ENCODE measurements around the gene ZCCHC24.
A peak's percentile ranks its signal among the peaks of the same experiment; 100 is the strongest.

Gene ZCCHC24

GRCh38 chr10:79409726-79410085 lies 35.7 kb downstream of the ZCCHC24 start:
- DNase-seq, result no peak

DNA sequence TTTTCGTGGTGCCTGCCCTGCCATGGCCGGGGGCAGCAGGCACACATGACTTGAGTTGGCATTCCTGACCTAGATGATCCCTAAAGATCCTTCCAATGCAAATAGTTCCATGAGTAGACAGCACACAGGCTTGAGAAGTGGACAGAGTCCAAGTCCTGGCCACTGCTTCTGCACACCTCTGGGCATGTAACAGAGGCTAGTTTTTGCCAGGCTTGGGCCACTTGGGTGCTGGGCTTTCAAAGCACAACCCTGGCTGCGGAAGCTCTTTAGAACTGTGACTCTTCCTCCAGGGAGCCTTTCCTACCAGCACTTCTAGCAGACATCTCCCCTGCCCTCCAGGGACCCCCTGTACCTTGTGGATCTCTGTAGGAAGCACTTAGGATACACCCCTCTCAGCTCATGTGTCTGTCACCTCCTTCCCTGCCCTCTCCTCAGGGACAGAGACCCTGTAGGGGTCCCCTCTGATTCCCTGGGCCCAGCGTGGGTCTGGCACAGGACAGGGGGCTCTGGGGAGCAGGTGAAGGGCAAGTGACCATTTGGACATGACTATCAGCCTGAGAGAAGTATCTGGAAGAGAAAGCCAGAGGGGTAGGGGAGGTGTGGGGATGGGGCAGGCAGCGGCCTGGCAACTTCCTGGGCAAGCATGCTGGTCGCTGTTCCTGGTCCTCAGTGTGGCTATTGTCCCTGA lies 36.2 kb downstream of the ZCCHC24 start:
- no peak for DNase-seq

- DNase-seq, result no peak
Measured at GRCh38 chr10:79407811-79408795, 37.3 kb downstream of the ZCCHC24 start.

DNA sequence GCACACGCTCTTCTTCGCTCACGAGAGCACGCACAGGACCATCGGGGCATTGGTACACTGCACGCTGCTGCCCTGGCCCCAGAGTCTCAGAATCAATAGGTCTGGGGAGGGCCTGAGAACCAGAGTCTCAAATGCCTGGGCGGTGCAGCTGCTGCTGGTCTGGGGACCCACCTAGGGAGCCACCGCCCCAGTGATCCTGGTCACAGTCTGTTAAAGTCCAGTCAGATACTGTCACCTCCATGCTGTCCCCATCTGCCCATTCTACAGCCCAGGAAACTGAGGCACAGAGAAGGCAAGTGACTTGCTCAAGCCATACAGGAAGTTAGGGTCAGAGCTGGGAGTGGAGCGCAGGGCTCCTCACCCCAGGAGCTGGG lies 38.0 kb downstream of the ZCCHC24 start:
- DNase-seq, result no peak

GRCh38 chr10:79406683-79407422 lies 38.6 kb downstream of the ZCCHC24 start:
- DNase-seq, result no peak

DNA sequence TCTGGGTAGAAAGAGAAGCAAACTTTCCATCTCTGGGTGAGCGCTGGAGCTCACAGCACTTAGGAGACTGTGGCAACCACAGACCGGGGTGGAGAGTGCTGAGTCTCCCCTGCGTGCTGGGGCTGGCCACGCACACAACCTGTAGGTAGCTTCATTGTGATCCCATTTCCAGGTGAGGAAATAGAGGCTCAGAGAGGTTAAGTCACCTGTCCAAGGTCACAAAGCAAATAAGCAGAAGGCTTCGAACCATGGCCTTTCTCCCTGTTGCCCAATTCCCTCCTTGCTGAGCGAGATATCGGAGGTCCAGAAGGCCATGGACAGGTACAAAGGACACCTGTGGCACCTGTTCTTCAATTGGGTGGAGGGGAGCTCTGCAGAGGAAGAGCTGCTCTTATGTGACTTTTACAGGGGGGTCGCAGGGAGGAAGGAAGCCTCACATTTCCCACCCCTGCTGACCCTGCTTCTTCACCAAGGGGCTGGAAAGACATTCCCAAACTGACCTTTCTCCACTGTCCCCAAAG lies 39.4 kb downstream of the ZCCHC24 start:
- DNase-seq, result no peak

DNA sequence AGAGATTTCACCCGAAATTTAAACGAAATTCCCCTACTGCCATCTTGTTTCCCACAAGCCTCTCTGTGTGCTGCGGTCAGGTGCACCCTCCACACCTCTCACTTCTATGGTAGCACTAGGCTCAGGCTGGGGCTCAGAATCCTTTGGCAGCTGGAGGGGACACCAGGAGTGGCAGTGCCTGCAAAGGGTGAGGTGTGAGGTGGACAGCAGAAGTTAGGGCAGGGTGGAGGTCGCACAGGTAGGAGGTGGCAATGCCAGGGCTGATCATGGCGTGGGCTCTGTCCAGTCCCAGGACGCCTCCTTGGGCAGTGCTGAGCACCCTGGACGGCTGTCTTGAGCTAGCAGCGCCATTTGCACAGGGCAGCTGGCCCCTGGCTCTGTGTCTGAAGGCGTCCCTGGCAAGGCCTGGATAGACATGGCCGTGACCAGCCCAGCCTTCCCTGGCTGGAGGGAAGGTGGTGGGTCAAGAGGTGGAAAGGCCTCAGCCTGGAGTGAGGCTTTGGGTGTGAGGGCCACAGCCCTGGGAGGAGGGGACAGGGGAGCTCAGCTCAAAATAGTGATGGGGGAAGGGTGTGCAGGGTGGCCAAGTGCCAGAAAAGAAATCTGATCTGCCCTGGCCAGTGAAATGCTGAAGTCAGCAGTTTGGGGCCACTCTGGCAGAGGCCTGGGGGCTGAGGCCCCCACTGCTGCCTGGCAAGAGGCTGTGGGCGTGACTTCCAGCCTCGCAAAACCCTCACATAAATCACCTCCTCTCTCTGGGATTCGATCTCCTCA lies 40.0 kb downstream of the ZCCHC24 start:
- DNase-seq, result no peak

- DNase-seq, result no peak
Measured at GRCh38 chr10:79404690-79405131, 40.7 kb downstream of the ZCCHC24 start.

GRCh38 chr10:79404231-79404609 lies 41.2 kb downstream of the ZCCHC24 start:
- DNase-seq, result peak; percentile 50

DNA sequence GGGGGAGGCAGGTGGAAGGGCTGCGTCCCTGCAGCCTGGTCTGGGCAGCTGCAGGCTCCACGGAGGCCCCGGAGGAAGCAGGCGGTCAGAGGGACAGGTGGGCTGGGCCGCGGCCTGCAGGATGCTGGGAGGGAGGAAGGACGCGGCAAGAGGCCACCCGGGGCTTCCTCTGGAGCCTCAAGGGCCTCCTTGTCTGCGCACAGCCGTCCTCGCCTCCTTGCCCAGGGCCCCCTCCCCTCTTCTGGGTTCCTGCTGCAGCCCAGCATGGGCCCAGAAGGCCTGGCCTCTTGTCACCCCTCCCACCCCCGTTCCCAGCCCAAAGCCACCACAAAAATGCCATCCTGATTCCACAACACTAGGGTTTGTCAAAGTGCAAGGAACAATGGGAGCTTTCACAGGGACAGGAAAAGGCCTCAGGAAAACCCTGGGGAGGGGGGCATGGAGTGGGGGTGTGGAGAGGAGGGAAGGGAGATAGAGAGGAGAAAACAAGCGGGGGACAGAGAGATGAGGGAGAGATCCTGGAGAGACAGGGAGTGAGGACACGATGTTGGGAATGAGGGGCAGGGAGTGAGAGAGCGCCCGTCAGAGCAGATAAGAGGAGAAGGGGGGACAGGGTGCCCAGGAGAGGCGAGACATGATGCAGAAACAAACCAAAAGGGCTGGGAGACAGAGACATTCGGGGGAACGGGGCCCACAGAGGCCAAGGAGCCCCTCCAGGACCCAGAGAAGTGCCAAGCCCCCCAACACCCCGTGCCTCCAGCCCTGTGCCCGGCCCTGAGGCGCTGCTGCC lies 41.8 kb downstream of the ZCCHC24 start:
- DNase-seq, result peak; percentile 18

DNA sequence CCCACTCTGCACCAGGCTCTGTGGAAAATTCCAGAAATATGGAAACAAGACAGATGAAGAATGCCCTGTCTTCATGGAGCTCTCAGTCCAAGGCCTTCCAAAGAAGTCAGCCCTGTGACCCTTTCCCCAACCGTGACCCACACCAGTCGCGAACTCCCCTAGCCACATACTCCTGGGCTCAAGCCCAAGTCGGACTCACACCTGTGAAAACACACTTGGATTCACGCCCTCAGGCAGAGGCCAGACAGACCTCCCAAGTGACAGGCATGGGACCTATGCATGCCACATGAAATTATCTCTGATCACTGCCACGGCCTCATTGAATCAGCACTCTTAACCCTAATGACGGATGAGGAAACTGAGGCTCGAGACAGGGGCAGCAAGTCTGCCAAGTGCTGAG lies 42.5 kb downstream of the ZCCHC24 start:
- no peak for DNase-seq

GRCh38 chr10:79402625-79402946 lies 42.8 kb downstream of the ZCCHC24 start:
- no peak for DNase-seq

DNA sequence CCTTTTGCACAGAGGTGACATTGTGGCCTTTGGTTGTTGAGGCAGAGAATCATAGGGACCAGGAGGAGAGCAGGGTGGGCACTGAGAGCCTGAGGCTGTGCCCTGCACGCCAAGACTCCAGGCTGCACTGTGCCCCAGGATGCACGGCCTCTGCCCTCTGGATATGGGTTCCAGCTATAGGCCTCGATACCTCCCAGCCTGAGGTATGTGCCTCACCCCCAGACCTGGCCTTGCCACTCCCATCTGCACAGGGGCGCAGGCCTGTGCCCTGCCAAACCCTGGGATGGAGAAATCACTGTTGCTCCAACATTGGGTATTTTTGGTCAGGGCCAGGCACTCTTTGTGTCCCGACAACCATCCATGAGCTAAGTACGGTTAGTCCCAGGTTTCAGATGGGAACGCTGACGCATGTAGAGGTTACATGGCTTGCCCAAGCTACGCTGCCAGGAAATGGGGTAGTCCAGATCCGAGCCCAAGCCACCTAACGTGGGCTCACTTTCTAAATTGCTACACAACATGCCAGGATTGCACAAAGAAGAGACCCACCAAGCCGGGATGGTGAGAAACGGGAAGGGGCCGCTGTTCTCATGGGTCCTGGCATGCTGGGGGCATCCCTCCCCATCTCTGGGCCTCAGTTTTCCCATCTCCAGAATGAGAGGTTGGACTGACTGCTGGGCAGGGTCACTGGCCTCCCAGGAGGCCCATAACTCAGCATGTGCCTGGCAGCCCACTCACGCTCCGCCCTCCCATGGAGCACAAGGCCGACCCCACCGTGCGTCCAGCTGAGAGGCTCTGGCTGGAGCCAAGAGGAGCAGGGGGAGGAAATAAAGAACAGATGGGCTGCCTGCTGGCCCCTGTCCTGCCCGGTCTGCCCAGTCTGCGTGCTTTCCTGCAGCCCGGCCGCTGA lies 44.2 kb downstream of the ZCCHC24 start:
- no peak for DNase-seq

DNA sequence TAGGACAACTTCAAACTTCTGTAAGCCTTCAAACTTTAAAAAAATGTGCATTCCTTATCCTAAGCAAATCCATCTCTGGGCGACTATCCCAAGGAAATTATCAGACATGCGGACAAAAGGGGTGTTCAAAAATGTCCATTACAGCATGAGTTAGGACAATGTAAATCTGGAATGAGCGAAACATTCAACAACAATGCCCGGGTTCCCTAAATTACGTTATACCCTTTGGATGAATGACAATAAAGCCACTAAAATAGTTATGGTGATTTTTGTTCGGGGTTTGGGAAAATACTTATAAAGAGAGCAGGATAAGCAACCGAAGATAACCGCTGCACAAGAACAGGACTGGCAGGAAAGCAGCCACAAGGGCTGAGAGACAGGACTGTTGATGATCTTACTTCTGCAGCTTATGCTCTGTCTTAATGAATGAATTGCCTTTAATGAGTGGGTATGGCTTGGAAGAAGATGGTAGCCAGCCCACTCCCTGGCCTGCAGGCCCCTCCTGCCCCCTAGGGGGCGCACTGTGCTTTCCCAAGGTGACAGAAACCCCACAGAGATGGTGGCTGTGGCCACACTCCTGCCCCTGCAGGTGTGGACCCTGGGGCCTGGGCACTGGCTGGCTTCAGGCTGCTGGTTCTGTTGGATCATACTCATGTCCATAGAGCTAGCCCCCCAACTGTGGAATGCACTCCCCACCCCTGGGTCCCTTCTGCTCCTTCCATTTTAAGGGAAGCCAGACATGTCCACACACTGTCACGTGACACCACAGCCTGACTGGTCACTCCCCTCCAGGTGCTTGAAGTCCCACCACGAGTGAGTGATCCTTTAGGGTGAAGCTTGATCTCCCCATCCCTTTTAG lies 45.0 kb downstream of the ZCCHC24 start:
- peak; percentile 70 for DNase-seq

GRCh38 chr10:79399223-79399831 lies 46.1 kb downstream of the ZCCHC24 start:
- DNase-seq, result peak; percentile 52

DNA sequence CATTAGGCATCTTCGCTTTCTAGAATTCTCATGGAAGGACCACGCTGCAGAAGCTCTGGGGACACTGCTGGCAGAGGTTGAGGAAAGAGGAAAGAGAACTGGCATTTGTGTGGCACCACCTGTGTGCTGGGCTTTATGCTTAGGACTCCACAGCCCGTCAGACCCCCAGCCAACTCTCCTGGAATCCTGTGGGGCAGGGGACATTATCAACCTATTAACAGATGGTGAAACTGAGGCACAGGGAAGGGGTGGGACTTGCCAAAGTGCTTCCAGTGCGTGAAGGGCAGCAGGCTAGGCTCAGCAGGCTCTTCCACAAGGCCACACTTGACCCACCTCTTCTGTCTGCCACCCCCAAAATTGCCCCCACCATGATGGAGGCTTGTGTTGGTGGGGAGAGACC lies 46.8 kb downstream of the ZCCHC24 start:
- DNase-seq, result no peak

DNA sequence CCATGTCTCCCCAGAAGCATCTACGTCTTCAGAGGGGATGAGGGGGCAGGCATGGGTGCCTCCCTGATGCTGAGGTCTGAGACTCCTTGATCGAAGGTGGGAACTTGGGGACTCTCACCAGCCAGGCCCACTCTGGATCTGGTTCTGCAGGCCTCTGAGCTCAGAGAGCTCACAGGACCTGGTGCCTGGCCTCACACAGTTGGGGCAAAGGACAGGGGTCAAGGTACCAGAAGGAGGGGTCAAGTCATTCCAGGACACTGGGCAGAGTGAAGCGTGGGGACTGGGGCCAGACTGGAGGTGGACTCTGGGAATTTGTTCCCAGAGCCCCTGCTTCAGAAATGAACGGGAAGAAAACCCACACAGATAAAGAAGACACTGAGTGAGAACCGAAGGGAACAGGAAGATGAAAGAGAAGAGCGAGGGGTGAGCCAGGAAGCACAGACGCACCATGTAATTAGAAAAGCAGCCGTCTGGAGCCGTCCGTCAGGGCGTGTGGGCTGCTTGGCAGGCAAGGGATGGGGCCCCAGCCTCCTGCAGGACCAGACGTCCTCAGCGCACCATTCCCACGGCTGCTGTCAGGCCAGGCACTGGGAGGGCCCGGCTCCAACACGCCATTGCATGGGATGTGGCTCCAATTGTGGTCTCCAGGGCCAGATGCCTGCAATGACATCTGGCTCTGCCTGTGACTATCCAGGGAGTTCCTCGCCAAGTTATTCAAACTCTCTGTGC lies 47.7 kb downstream of the ZCCHC24 start:
- DNase-seq, result no peak

GRCh38 chr10:79397051-79397450 lies 48.4 kb downstream of the ZCCHC24 start:
- DNase-seq, result no peak
